ENCODE results near the gene OIT3.

OIT3 gene

GRCh38 chr10:72904806-72905205 is 11.3 kb downstream of the OIT3 start:
- Histone ChIP-seq H3K9ac (ENCODE audit: low read depth, low read length) (no peak overlapping the region), H3K27ac (ENCODE audit: low read length) (no peak overlapping the region), H3K9me3 (ENCODE audit: insufficient read depth, low read length, severe bottlenecking) (no peaks in the 10 kb centered on the region), H3K79me2 (ENCODE audit: insufficient read depth, low read length) (no peaks in the 10 kb centered on the region), H3K4me3 (ENCODE audit: low read depth in 1 of 2, low read length in 2 of 2) (no peak overlapping the region), H3K4me2 (ENCODE audit: insufficient read depth, low read length) (no peak overlapping the region), H3K36me3 (ENCODE audit: insufficient read depth, low read length) (no peaks in the 10 kb centered on the region), H4K20me1 (ENCODE audit: insufficient read depth, low read length) (no peaks in the 10 kb centered on the region), H3K4me1 (ENCODE audit: insufficient read depth, low read length) (no peaks in the 10 kb centered on the region), H2AFZ (ENCODE audit: low read depth, low read length) (0 out of 2 replicates have a peak overlapping the region, but pooled peaks have one; percentile 8), H3K27me3 (ENCODE audit: insufficient read depth, low read length, poor library complexity) (no peaks in the 10 kb centered on the region)
- no peak for TF ChIP-seq CTCF (IDR thresholded peaks at IDR 0.05; ENCODE audit: borderline replicate concordance, extremely low read depth, low read length, poor library complexity, severe bottlenecking)
- no peak for TF ChIP-seq EZH2 (IDR thresholded peaks at IDR 0.05; ENCODE audit: borderline replicate concordance, low read depth, low read length, severe bottlenecking)
- no peak for ATAC-seq (ENCODE audit: insufficient read depth, low read depth)
- DNase-seq, result no peak

- H3K4me3 ChIP-seq (ENCODE audit: low read depth in 1 of 2, low read length in 2 of 2), result no peak overlapping the region
- no peaks in the 10 kb centered on the region for H3K79me2 ChIP-seq (ENCODE audit: insufficient read depth, low read length)
- no peaks in the 10 kb centered on the region for H3K27me3 ChIP-seq (ENCODE audit: insufficient read depth, low read length, poor library complexity)
- H3K36me3 ChIP-seq (ENCODE audit: insufficient read depth, low read length), result no peaks in the 10 kb centered on the region
- DNase-seq (no peak), ATAC-seq (ENCODE audit: insufficient read depth, low read depth) (no peak)
- no peak overlapping the region for H3K4me2 ChIP-seq (ENCODE audit: insufficient read depth, low read length)
- no peak overlapping the region for H3K9ac ChIP-seq (ENCODE audit: low read depth, low read length)
- no peaks in the 10 kb centered on the region for H4K20me1 ChIP-seq (ENCODE audit: insufficient read depth, low read length)
- no peak overlapping the region for H3K27ac ChIP-seq (ENCODE audit: low read length)
- H3K9me3 ChIP-seq (ENCODE audit: insufficient read depth, low read length, severe bottlenecking), result no peaks in the 10 kb centered on the region
- no peak overlapping the region for H2AFZ ChIP-seq (ENCODE audit: low read depth, low read length)
- TF ChIP-seq CTCF (IDR thresholded peaks at IDR 0.05; ENCODE audit: borderline replicate concordance, extremely low read depth, low read length, poor library complexity, severe bottlenecking) (no peak), EZH2 (IDR thresholded peaks at IDR 0.05; ENCODE audit: borderline replicate concordance, low read depth, low read length, severe bottlenecking) (no peak)
- H3K4me1 ChIP-seq (ENCODE audit: insufficient read depth, low read length), result no peaks in the 10 kb centered on the region
Measured at GRCh38 chr10:72906446-72906845, 12.9 kb downstream of the OIT3 start.

GRCh38 chr10:72910705-72911104 is 17.2 kb downstream of the OIT3 start:
- Histone ChIP-seq H3K27me3 (ENCODE audit: insufficient read depth, low read length, poor library complexity) (no peaks in the 10 kb centered on the region), H3K4me2 (ENCODE audit: insufficient read depth, low read length) (no peak overlapping the region), H3K27ac (ENCODE audit: low read length) (no peak overlapping the region), H3K4me3 (ENCODE audit: low read depth in 1 of 2, low read length in 2 of 2) (no peak overlapping the region), H2AFZ (ENCODE audit: low read depth, low read length) (no peak overlapping the region), H3K9ac (ENCODE audit: low read depth, low read length) (no peak overlapping the region), H4K20me1 (ENCODE audit: insufficient read depth, low read length) (no peaks in the 10 kb centered on the region), H3K4me1 (ENCODE audit: insufficient read depth, low read length) (no peaks in the 10 kb centered on the region), H3K9me3 (ENCODE audit: insufficient read depth, low read length, severe bottlenecking) (no peaks in the 10 kb centered on the region), H3K79me2 (ENCODE audit: insufficient read depth, low read length) (no peaks in the 10 kb centered on the region), H3K36me3 (ENCODE audit: insufficient read depth, low read length) (no peaks in the 10 kb centered on the region)
- TF ChIP-seq CTCF (IDR thresholded peaks at IDR 0.05; ENCODE audit: borderline replicate concordance, extremely low read depth, low read length, poor library complexity, severe bottlenecking), result no peak
- TF ChIP-seq EZH2 (IDR thresholded peaks at IDR 0.05; ENCODE audit: borderline replicate concordance, low read depth, low read length, severe bottlenecking), result no peak
- ATAC-seq (ENCODE audit: insufficient read depth, low read depth) (no peak), DNase-seq (no peak)

- H3K36me3 ChIP-seq (ENCODE audit: insufficient read depth, low read length), result no peaks in the 10 kb centered on the region
- ATAC-seq (ENCODE audit: insufficient read depth, low read depth) (no peak), DNase-seq (no peak)
- no peak overlapping the region for H3K9ac ChIP-seq (ENCODE audit: low read depth, low read length)
- no peaks in the 10 kb centered on the region for H3K4me1 ChIP-seq (ENCODE audit: insufficient read depth, low read length)
- H4K20me1 ChIP-seq (ENCODE audit: insufficient read depth, low read length), result no peaks in the 10 kb centered on the region
- H3K4me3 ChIP-seq (ENCODE audit: low read depth in 1 of 2, low read length in 2 of 2), result no peak overlapping the region
- no peak overlapping the region for H3K4me2 ChIP-seq (ENCODE audit: insufficient read depth, low read length)
- H3K27me3 ChIP-seq (ENCODE audit: insufficient read depth, low read length, poor library complexity), result no peaks in the 10 kb centered on the region
- H3K79me2 ChIP-seq (ENCODE audit: insufficient read depth, low read length), result no peaks in the 10 kb centered on the region
- H2AFZ ChIP-seq (ENCODE audit: low read depth, low read length), result no peak overlapping the region
- no peaks in the 10 kb centered on the region for H3K9me3 ChIP-seq (ENCODE audit: insufficient read depth, low read length, severe bottlenecking)
- TF ChIP-seq EZH2 (IDR thresholded peaks at IDR 0.05; ENCODE audit: borderline replicate concordance, low read depth, low read length, severe bottlenecking), result no peak
- TF ChIP-seq CTCF (IDR thresholded peaks at IDR 0.05; ENCODE audit: borderline replicate concordance, extremely low read depth, low read length, poor library complexity, severe bottlenecking), result no peak
- no peak overlapping the region for H3K27ac ChIP-seq (ENCODE audit: low read length)
Measured at GRCh38 chr10:72911758-72912157, 18.2 kb downstream of the OIT3 start.

Measured in DND-41 (cell line).